Frontal cortex (tissue), 4 donors: ENCODE results near the gene ATN1. TPM values are rescaled to one million over a fixed set of nuclear protein-coding genes. Genes with fewer than 3 reads are reported as not detected.
A peak's percentile ranks its signal among the peaks of the same experiment; 100 is the strongest.

Experiments used
- DNase-seq, 2 donors: peaks; one replicate each; pipeline ENCODE4 v3.0.0; 2012; ENCODE audit warnings: low spot score in 2 of 2
- FAIRE-seq: peaks from 2 replicates; lab custom pipeline; 2012; peaks lifted over from hg19 to GRCh38; lab: Jason Lieb, UNC
- total RNA-seq: library from RNA; depleted of rRNA; stranded (reverse); fragments of >200 nt; gene quantifications from one replicate; pipeline ENCODE4 v1.2.3, GENCODE V29; 2014
- donor health status: control.
- donor health status: control.
- donor health status: control.

ATN1 gene
- total RNA-seq, 1 donor from 2014 or later = 11.8 TPM

- no peak for FAIRE-seq
- DNase-seq = no peak
These were observed 10.8 kb downstream of the ATN1 start for GRCh38 chr12:6938353-6939190.

DNA sequence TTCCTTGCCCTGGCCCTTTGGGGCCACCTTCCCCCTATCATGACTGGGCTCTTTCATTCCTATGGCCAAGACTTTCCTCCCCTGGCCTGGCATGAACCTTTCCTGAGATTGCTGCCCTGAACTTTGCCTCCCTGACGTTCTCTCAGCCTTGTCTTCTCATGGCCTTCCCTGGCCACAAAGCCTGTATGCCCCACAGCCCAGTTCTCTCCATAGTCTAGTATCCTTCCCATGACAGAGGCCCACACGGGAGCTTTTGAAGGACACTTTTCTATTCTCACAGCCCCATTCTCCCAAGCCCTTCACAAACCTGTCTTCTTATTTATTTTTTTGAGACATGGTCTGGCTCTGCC is 11.4 kb downstream of the ATN1 start:
- FAIRE-seq (no peak), DNase-seq (no peak)

DNA sequence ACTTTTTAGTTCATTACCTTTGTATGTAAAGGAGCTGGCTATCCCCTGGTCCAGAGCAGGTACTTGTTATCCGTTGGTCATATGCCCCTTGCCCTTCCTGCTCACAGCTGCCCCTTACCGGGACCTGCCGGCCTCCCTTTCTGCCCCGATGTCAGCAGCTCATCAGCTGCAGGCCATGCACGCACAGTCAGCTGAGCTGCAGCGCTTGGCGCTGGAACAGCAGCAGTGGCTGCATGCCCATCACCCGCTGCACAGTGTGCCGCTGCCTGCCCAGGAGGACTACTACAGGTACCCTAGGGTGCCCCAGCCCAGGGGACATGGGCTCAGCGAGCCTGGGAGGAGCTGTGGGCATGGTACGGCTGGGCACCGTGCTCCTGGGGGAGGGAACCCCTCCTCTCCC is 13.5 kb downstream of the ATN1 start:
- no peak for DNase-seq
- no peak for FAIRE-seq

DNA sequence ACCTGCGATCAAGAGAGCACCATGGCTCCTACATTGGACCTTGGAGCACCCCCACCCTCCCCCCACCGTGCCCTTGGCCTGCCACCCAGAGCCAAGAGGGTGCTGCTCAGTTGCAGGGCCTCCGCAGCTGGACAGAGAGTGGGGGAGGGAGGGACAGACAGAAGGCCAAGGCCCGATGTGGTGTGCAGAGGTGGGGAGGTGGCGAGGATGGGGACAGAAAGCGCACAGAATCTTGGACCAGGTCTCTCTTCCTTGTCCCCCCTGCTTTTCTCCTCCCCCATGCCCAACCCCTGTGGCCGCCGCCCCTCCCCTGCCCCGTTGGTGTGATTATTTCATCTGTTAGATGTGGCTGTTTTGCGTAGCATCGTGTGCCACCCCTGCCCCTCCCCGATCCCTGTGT is 14.0 kb downstream of the ATN1 start:
- no peak for DNase-seq
- no peak for FAIRE-seq

DNA sequence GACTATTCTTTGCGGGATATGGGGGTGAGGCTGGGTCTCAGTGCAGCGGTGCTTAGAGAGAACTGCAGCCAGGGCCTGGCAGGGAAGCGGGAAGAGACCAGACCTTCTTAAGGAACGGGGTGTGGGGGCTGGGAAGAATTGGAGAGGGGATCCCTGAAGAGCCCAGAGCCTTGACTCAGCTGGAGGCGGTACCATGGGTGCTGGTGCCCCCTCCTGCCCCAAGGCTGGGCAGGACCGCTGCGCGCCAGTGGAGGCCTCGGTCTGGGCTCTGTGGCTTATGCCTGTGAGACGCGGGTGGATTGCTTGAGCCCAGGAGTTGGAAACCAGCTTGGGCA is 14.5 kb downstream of the ATN1 start:
- FAIRE-seq = no peak

GRCh38 chr12:6943389-6943721 is 15.6 kb downstream of the ATN1 start:
- DNase-seq = peak; percentile 90 to 94
- peak; percentile 17 for FAIRE-seq

More for the DNA sequence above, 14.5 kb downstream of the ATN1 start:
- DNase-seq = no peak

DNA sequence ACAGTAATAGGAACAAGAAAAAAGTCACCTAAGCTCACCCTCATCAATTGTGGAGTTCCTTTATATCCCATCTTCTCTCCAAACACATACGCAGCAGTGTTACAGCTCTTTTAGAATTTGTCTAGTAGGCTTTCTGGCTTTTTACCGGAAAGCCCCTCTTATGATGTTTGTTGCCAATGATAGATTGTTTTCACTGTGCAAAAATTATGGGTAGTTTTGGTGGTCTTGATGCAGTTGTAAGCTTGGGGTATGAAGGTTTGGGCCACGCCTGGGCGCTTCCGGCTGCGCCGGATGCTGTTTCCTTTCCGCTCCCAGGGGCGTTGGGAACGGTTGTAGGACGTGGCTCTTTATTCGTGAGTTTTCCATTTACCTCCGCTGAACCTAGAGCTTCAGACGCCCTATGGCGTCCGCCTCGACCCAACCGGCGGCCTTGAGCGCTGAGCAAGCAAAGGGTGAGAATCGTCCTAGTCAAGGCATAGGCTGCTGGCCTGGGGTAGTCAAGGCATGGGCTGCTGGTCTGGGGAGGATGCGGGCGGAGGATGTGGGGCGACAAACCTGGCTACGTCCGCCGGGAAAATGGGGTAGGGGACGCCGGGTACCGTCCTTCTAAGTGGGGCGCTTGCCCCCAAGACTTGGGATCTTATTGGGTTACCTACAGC is 16.1 kb downstream of the ATN1 start, which contains the start of the genes C12orf57 and RNU7-1:
C12orf57 (plus strand) TSS at position 301 of the 659 bp plus-strand sequence; CDS start at position 401, 100 bp downstream.
RNU7-1 (plus strand) TSS at position 95 of the 659 bp plus-strand sequence.
- FAIRE-seq (no peak), DNase-seq (peak; percentile 77 to 80)

GRCh38 chr12:6944381-6945186 is 16.8 kb downstream of the ATN1 start:
- DNase-seq (peak; percentile 85 to 89), FAIRE-seq (no peak)

DNA sequence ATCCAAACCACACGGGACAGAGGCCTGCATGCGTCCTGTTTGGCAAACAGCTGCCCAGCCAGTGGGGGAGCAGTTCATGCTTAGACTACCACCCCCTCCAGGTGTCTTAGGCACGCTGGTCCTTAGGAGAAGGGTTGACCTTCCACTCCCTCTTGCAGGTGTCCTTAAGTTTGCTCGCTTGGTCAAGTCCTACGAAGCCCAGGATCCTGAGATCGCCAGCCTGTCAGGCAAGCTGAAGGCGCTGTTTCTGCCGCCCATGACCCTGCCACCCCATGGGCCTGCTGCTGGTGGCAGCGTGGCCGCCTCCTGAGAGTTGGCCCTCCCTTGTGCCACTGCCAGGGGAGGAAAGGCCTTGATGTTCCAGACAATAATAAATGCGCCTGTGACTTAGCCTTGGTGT is 17.9 kb downstream of the ATN1 start:
- DNase-seq = no peak
- no peak for FAIRE-seq

DNA sequence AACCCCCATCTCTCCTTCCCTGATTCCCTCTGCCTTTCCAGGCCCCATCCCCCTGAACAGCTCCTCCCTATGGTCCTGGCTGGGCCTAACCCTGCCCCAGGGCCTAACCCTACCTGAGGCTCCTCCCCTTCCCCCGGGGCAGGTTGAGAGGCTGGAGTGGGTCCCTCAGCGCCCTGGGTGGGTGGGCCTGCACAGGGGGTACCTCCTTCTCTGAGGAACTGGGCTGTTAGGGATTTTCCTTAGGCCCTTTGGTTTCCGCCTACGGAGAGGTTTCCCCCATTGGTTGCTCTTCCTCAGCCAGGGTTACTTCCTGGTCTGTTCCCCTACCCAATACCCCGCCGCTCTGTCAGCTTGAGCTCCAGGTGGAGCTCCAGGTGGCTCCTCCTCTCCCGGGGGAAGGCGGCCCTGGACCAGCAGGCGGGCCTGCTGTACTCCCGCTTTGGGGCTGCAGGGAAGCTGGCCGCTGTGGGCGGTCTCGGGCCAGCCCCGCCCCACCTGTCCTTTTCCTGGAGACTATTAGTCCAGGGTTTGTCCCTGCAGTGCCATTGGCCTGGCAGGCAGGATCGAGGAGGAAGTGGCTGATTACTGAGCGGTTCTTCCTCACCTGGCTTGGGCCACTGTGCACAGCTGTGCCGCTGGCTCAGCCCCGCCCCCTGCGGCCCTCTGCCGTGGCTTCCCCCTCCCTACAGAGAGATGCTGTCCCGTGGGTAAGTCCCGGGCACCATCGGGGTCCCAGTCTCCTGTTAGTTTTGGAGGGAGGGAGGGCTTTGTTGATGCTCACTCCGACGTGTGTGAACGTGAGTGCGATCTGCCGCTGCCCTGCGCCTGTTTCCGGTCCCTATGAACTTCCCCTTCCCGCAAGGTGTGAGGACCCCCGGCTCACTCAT is 18.5 kb downstream of the ATN1 start:
- no peak for FAIRE-seq

GRCh38 chr12:6946920-6947374 is 19.2 kb downstream of the ATN1 start:
- no peak for DNase-seq
- no peak for FAIRE-seq

More for the DNA sequence above, 18.5 kb downstream of the ATN1 start:
- no peak for DNase-seq

DNA sequence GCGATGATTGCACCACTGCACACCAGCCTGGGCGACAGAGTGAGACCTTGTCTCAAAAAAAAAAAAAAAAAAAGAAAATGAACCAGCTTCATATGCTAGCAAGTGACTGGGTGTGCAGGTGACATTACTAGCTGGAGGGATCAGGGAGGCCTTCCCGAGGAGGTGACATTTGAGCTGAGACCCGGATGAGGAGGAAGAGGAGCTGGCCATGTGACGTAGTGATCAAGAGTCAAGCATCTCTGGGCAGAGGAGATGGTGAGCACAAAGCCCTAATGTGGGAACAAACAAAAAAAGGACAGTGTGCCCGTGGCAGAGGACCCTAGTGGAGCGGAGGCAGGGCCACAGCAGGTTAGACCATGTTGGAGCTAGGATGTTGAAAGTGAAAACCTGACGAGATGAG is 19.9 kb downstream of the ATN1 start:
- DNase-seq (no peak), FAIRE-seq (no peak)

DNA sequence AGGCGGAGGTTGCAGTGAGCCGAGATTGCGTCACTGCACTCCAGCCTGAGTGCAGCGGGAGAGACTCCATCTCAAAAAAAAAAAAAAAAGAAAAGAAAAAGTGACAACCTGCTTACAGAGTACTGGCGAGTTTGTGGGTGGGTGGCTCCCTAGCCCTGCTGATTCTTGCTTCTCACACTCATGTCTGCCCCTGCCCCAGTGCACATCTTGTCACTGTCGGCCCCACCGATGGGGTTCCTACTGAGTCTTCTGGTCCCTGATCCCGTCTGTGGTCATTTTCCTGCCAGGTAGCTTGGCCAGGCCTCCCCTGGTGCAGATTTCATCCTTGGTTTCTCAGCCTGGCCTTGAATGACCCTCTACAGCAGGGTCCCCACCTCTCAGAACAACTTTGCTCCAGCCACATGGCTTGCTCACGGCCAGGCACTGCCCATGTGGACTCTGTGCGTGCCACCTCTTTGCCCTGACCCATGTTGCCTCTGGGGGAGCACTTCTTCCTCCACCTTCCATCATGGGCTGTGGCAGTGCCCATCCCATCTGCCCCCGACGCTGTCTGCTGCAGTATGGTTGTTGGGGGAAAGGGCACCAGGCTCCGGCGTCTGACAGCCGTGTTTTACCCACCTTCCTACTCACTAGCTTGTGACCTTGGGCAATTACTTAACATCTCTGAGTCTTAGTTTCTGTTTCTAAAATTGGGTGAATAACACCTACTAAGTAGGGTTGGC is 21.3 kb downstream of the ATN1 start:
- no peak for DNase-seq
- FAIRE-seq = no peak

DNA sequence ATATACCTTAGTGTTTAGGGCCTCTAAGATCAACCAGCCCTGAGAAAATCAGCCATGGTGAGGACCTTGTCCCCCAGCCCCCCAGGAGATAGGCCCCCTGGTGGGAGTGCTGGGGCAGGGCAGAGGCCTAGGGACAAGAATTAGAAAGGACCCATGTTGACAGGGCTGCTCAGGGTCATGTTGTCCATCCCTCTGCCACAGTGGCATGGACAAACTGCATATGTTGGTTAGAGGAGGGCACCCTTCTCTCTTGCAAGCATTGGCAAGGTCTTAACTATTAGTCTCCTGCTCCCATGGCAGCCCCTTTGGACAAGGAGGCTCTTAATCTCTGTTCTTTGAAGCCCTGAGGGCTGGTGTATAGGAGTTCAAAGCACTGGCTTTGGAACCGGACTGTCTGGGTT is 22.6 kb downstream of the ATN1 start:
- DNase-seq (no peak), FAIRE-seq (no peak)

DNA sequence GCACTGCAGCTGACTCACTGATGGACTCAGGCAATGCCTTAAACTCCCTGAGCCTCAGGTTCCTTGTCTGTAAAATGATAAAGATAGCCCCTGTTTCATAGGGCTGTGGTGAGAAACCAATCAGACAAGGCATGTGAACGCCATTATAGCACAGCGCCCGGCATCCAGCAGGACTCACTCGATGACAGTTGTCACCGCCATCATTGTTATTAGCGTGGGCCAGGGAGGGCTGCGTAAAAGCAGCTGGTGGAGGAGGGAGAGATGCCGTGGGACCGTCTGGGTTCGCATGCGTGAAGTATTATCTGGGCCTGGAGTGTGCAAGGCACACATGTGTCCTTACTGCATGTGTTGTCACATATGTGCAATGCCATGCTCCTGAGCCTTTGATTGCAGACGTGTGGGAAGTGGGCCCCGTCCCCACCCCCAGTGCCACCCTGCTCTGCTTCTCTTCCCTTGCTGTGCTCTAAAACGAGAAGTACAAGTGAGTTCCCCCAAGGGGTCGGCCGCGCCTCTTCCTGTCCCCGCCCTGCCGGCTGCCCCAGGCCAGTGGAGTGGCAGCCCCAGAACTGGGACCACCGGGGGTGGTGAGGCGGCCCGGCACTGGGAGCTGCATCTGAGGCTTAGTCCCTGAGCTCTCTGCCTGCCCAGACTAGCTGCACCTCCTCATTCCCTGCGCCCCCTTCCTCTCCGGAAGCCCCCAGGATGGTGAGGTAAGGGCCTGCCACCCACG is 23.2 kb downstream of the ATN1 start, which contains the start of gene PTPN6:
PTPN6 (plus strand) TSS at position 546 of the 730 bp plus-strand sequence; CDS start at position 703, 157 bp downstream.
- no peak for FAIRE-seq
- DNase-seq = no peak

DNA sequence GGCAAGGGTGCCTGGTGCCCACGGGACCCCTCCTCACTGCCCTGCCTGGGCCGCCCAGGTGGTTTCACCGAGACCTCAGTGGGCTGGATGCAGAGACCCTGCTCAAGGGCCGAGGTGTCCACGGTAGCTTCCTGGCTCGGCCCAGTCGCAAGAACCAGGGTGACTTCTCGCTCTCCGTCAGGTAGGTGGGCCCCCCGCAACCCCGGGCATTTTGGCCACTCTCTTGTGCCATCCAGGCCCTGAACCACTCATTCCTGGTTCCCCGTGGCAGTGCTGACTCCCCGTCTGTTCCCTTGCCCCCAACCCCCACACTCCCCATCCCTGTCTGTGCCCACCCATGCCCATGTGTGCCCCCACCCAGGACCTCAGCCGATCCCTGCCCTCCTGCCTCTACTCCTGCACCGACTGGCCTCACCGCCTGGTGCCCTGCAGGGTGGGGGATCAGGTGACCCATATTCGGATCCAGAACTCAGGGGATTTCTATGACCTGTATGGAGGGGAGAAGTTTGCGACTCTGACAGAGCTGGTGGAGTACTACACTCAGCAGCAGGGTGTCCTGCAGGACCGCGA is 23.9 kb downstream of the ATN1 start:
- no peak for FAIRE-seq
- DNase-seq = no peak

DNA sequence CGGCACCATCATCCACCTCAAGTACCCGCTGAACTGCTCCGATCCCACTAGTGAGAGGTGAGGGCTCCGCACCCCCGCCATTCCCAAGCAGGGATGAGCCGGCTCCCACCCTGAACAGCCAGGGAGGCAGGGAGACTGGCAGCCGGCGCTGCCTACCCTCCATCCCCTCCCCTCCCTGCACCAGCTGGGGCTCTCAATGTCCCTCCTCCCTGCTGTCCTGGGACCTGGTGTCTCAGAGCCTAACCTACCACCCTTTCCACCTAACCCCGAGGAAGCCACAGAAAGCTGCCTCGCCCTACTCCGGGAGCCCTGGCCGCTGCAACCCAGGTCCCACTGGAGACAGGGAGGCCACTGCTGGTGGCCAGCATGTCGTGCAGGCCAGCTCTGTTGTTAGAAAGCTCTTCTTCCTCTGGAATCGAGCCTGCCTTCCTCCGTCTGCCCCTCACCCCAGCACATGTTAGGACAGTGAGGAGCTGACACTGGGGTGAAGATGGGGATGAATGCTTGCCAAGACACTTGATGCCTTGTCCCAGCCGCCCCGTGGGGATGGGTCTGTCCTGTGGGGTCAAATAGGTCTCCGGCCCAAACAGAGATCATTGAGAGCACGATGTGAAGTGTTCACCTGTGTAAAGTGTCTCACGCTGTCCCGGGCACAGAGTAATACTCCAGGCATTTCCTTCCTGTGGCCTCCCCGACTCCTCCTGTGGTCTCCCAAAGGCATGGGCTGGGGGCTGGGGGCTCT is 24.5 kb downstream of the ATN1 start:
- DNase-seq = no peak

More for the DNA sequence above, 24.5 kb downstream of the ATN1 start:
- FAIRE-seq = no peak
